Islet precursor cell (in vitro differentiated cells): ENCODE measurements around the gene KRTAP1-1.
"Not testable (repeated sequence)": the region's sequence is repeated elsewhere in the genome, so short reads cannot be mapped to it uniquely, and the experiment has no call there.

Experiments
- DNase-seq: peaks from one replicate; pipeline ENCODE4 v3.0.0-alpha.2; 2018

The KRTAP1-1 gene

GRCh38 chr17:41040783-41041571, at the start of gene KRTAP1-1:
Gene KRTAP1-1 (minus strand): TSS chr17:41041450. CDS start chr17:41041397, 53 bp downstream.
- not testable (repeated sequence) for DNase-seq

GRCh38 chr17:41088760-41089352, 47.6 kb upstream of the KRTAP1-1 start:
- not testable (repeated sequence) for DNase-seq

GRCh38 chr17:41084100-41084856, 43.0 kb upstream of the KRTAP1-1 start, which contains the start of gene KRTAP4-7:
Gene KRTAP4-7 (plus strand): TSS chr17:41084150. CDS start chr17:41084207, 57 bp downstream.
- DNase-seq: not testable (repeated sequence)

- DNase-seq: not testable (repeated sequence)
Observed at GRCh38 chr17:41083427-41083826, 42.2 kb upstream of the KRTAP1-1 start.

- DNase-seq: no peak
Observed at GRCh38 chr17:41082626-41083025, 41.4 kb upstream of the KRTAP1-1 start.

GRCh38 chr17:41076788-41077187, 35.5 kb upstream of the KRTAP1-1 start:
- DNase-seq: no peak

- no peak for DNase-seq
Observed at GRCh38 chr17:41073676-41074075, 32.4 kb upstream of the KRTAP1-1 start.

GRCh38 chr17:41071606-41072360, 30.5 kb upstream of the KRTAP1-1 start:
- DNase-seq: no peak

- DNase-seq: no peak
Observed at GRCh38 chr17:41069031-41069430, 27.8 kb upstream of the KRTAP1-1 start.

GRCh38 chr17:41067281-41067680, 26.0 kb upstream of the KRTAP1-1 start:
- no peak for DNase-seq

GRCh38 chr17:41065829-41066624, 24.8 kb upstream of the KRTAP1-1 start, which contains the start of gene KRTAP2-4:
Gene KRTAP2-4 (minus strand): TSS chr17:41065879. CDS start chr17:41065845, 34 bp downstream.
- peak; percentile 84 for DNase-seq

GRCh38 chr17:41065016-41065689, 23.9 kb upstream of the KRTAP1-1 start:
- DNase-seq: not testable (repeated sequence)

- no peak for DNase-seq
Observed at GRCh38 chr17:41064301-41064700, 23.1 kb upstream of the KRTAP1-1 start.

- DNase-seq: no peak
Observed at GRCh38 chr17:41063449-41063848, 22.2 kb upstream of the KRTAP1-1 start.

- DNase-seq: no peak
Observed at GRCh38 chr17:41061964-41062363, 20.7 kb upstream of the KRTAP1-1 start.

- DNase-seq: peak; percentile 93
Observed at GRCh38 chr17:41060052-41060604, 18.9 kb upstream of the KRTAP1-1 start, which contains the start of gene KRTAP2-3. Gene KRTAP2-3 (minus strand): TSS chr17:41060114. CDS start chr17:41060050, 64 bp downstream.

- peak; percentile 63 for DNase-seq
Observed at GRCh38 chr17:41059276-41060051, 18.2 kb upstream of the KRTAP1-1 start.

- no peak for DNase-seq
Observed at GRCh38 chr17:41058741-41059140, 17.5 kb upstream of the KRTAP1-1 start.

- DNase-seq: no peak
Observed at GRCh38 chr17:41057547-41057946, 16.3 kb upstream of the KRTAP1-1 start.

GRCh38 chr17:41055130-41055529, 13.9 kb upstream of the KRTAP1-1 start, which contains the start of gene KRTAP2-2:
Gene KRTAP2-2 (minus strand): TSS chr17:41055230. CDS start chr17:41055211, 19 bp downstream.
- DNase-seq: not testable (repeated sequence)
